AG04450 (cell line): ENCODE measurements around the gene GUCA2A. TPM values are rescaled to one million over a fixed set of nuclear protein-coding genes. Genes with fewer than 3 reads are reported as not detected.

Experiments used
- CTCF ChIA-PET: fragments of 300-600, 350-600 bp; formaldehyde crosslinking; extraction: SDS; loops from one replicate; lab custom pipeline; 2022; ENCODE audit warnings: antibody characterized with exemption, inconsistent platforms; lab: Charles Lee
- POLR2A ChIA-PET: fragments of 350-600 bp; formaldehyde crosslinking; extraction: SDS; loops from one replicate; lab custom pipeline; 2021; ENCODE audit warnings: antibody characterized with exemption, inconsistent platforms; lab: Yijun Ruan, JAX
- DNase-seq: peaks from one replicate; pipeline ENCODE4 v3.0.0-alpha.2; 2011; ENCODE audit warnings: low read depth, low spot score
- H3K27ac ChIP-seq: one replicate; pipeline ENCODE4 v1.5.1; 2012; ENCODE audit warnings: low read depth, low read length, control low read depth
- H3K27me3 ChIP-seq: one replicate; pipeline ENCODE4 v1.6.0; 2012; ENCODE audit warnings: low read length; ENCODE audit not compliant: control insufficient read depth, insufficient read depth
- H3K4me3 ChIP-seq: 2 replicates; pipeline ENCODE4 v1.5.1; 2011; ENCODE audit warnings: mild to moderate bottlenecking, low read depth, low read length, control low read depth
- H3K9me3 ChIP-seq: 2 replicates; pipeline ENCODE4 v1.5.1; 2012; ENCODE audit warnings: low read length; ENCODE audit not compliant: control insufficient read depth, insufficient read depth
- CTCF ChIP-seq: IDR thresholded peaks from 2 replicates; pipeline ENCODE4 v1.5.1; 2011; ENCODE audit warnings: low read depth, low read length, control low read depth, inconsistent platforms
- polyA plus RNA-seq: library from polyadenylated mRNA; depleted of rRNA; stranded (reverse); fragments of >200 nt; gene quantifications from 2 replicates; pipeline ENCODE4 v1.2.3, GENCODE V29; 2011

GUCA2A gene
- polyA plus RNA-seq, 1 experiment: not detected

- H3K9me3 ChIP-seq: no peaks in the 10 kb centered on the region; the same call in 1 of the 2 replicates
- no peak overlapping the region for H3K27ac ChIP-seq
- DNase-seq: no peak
- ChIA-PET CTCF (interaction anchor here (0.5 to 0.6 kb wide), 2 partner anchors 87 to 623 kb away, joined by 3 read pairs; no protein-coding TSS in a partner anchor), POLR2A (no interaction called here)
- TF ChIP-seq CTCF: no peak
- H3K27me3 ChIP-seq: peaks cover 33% of the 10 kb centered on the region
- no peak overlapping the region for H3K4me3 ChIP-seq
Observed at GRCh38 chr1:42140191-42140590, 24.4 kb downstream of the GUCA2A start.

GRCh38 chr1:42139444-42139843 lies 25.1 kb downstream of the GUCA2A start:
- Histone ChIP-seq H3K27ac (no peak overlapping the region), H3K4me3 (no peak overlapping the region), H3K27me3 (peaks cover 32% of the 10 kb centered on the region), H3K9me3 (no peaks in the 10 kb centered on the region; the same call in 1 of the 2 replicates)
- POLR2A ChIA-PET: no interaction called here
- no peak for DNase-seq
- CTCF ChIA-PET: no interaction called here
- TF ChIP-seq CTCF: no peak

- no peak for TF ChIP-seq CTCF
- Histone ChIP-seq H3K27ac (no peak overlapping the region), H3K4me3 (no peak overlapping the region), H3K9me3 (no peaks in the 10 kb centered on the region; the same call in 1 of the 2 replicates), H3K27me3 (peaks cover 30% of the 10 kb centered on the region)
- ChIA-PET POLR2A (no interaction called here), CTCF (interaction anchor here (2.4 kb wide), 1 partner anchor 9 kb away, joined by 7 read pairs; no protein-coding TSS in a partner anchor)
- no peak for DNase-seq
Observed at GRCh38 chr1:42138586-42138985, 26.0 kb downstream of the GUCA2A start.

DNA sequence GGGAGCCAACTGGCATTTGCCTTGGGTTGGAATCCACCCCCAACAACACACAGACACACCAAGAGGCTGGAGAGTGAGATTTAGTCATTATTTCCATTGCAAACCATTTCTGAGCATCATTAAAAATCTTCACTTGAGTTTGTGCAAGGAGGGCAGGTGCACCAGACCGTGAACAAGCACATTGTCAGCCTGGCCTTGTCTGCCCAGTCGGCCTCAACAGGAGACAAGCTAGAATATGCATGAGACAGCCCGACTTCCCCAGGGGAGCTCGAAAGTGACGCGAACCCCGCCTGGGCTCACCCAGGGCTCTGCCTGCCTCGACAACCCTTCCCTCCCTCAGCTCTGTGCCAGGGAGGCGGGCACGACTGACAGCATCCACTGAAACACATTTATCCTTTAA lies 26.8 kb downstream of the GUCA2A start:
- Histone ChIP-seq H3K27ac (no peak overlapping the region), H3K27me3 (peaks cover 26% of the 10 kb centered on the region), H3K9me3 (no peaks in the 10 kb centered on the region; the same call in 1 of the 2 replicates), H3K4me3 (no peak overlapping the region)
- ChIA-PET POLR2A (no interaction called here), CTCF (interaction anchor here (2.4 kb wide), 1 partner anchor 10 kb away, joined by 7 read pairs; no protein-coding TSS in a partner anchor)
- DNase-seq: no peak
- no peak for TF ChIP-seq CTCF

- no peaks in the 10 kb centered on the region; the same call in 1 of the 2 replicates for H3K9me3 ChIP-seq
- TF ChIP-seq CTCF: no peak
- POLR2A ChIA-PET: no interaction called here
- no peak for DNase-seq
- no peak overlapping the region for H3K4me3 ChIP-seq
- CTCF ChIA-PET: interaction anchor here (0.6 to 2.4 kb wide), 2 partner anchors 11 to 1851 kb away, joined by 3 to 7 read pairs; no protein-coding TSS in a partner anchor
- peaks cover 22% of the 10 kb centered on the region for H3K27me3 ChIP-seq
- H3K27ac ChIP-seq: no peak overlapping the region
Observed at GRCh38 chr1:42136466-42136865, 28.1 kb downstream of the GUCA2A start.
